Neutrophil (primary cell): ENCODE results near the gene CAPN5.

Source experiments
- H3K27ac ChIP-seq: fragments of 200-600 bp; sonication (generic); 2 replicates; pipeline ENCODE4 v1.5.1; 2016; ENCODE audit warnings: mild to moderate bottlenecking, moderate library complexity
- H3K27me3 ChIP-seq: fragments of 200-600 bp; sonication (generic); 2 replicates; pipeline ENCODE4 v1.6.0; 2016; ENCODE audit warnings: mild to moderate bottlenecking
- H3K36me3 ChIP-seq: fragments of 200-600 bp; sonication (generic); 2 replicates; pipeline ENCODE4 v1.5.1; 2017
- H3K4me1 ChIP-seq, 2 experiments: fragments of 200-600 bp in 1 of 2; sonication (generic) in 1 of 2; 1 replicate in 1 of 2; 2 replicates in 1 of 2; pipeline versions ENCODE4 v1.5.1 to v1.6.1; 2013 to 2016; ENCODE audit warnings: low read depth in 1 of 2, low read length in 1 of 2, mild to moderate bottlenecking in 1 of 2, moderate library complexity in 1 of 2; ENCODE audit not compliant: control insufficient read depth in 1 of 2, insufficient read depth in 1 of 2
- H3K4me3 ChIP-seq, 2 experiments: fragments of 200-600 bp in 1 of 2; sonication (generic) in 1 of 2; 1 replicate in 1 of 2; 2 replicates in 1 of 2; pipeline ENCODE4 v1.5.1; 2013 to 2016; ENCODE audit warnings: low read depth in 1 of 2, low read length in 1 of 2, mild to moderate bottlenecking in 1 of 2, moderate library complexity in 1 of 2
- H3K9me3 ChIP-seq: fragments of 200-600 bp; sonication (generic); 2 replicates; pipeline ENCODE4 v1.5.1; 2016
- TF ChIP-seq, protein P1 (sequence below): fragments of 200-600 bp; sonication (generic); IDR thresholded peaks from 2 replicates; pipeline ENCODE4 v1.5.1; 2016; ENCODE audit warnings: antibody characterized with exemption

The CAPN5 gene

DNA sequence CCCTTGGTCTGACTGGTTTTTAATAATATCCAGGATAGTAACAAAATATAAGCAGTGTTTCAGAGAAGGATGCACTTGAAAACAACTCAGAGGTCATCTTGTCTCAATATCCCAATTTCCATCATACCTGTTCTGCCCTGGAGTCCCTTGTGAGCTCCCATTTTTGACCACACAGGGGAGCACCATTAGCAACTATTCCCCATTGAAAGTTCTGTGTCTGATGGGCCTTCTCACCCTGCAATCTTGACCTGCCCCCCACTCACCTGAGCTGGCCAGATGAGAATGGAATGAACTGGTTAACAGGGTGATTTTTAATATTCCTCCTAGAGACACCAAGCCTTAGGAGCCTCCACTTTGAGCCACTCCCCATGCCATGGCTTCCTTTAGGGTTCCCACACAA, 3.8 kb upstream of the CAPN5 start:
- no peak overlapping the region for H3K27ac ChIP-seq
- no peak overlapping the region for H3K4me3 ChIP-seq
- H3K27me3 ChIP-seq, result peaks cover 51% of the 10 kb centered on the region
- TF ChIP-seq, protein P1, sequence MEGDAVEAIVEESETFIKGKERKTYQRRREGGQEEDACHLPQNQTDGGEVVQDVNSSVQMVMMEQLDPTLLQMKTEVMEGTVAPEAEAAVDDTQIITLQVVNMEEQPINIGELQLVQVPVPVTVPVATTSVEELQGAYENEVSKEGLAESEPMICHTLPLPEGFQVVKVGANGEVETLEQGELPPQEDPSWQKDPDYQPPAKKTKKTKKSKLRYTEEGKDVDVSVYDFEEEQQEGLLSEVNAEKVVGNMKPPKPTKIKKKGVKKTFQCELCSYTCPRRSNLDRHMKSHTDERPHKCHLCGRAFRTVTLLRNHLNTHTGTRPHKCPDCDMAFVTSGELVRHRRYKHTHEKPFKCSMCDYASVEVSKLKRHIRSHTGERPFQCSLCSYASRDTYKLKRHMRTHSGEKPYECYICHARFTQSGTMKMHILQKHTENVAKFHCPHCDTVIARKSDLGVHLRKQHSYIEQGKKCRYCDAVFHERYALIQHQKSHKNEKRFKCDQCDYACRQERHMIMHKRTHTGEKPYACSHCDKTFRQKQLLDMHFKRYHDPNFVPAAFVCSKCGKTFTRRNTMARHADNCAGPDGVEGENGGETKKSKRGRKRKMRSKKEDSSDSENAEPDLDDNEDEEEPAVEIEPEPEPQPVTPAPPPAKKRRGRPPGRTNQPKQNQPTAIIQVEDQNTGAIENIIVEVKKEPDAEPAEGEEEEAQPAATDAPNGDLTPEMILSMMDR, result no peak
- H3K36me3 ChIP-seq, result no peaks in the 10 kb centered on the region
- peaks cover 10% of the 10 kb centered on the region in 2 experiments for H3K4me1 ChIP-seq
- H3K9me3 ChIP-seq, result no peaks in the 10 kb centered on the region

DNA sequence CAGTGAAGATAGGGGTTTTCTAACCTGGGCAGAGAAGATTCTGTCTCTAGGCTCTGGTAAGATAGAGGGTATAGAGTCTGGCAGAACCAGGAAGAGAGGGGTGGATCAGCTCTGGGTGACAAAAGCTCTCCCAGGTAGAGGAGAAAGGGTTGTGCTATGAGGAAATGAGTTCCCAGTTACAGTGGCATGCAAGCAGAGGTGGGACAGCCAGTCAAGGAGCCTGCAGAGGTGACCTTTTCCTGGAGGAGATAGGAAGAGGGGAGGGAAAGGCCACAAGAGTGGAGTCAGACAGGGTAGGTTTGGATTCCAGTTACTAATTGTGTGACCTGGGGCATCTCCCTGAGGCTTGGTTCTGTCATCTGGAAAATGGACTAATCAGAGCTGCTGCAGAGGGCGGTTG, 3.4 kb upstream of the CAPN5 start:
- Histone ChIP-seq H3K27me3 (peaks cover 55% of the 10 kb centered on the region), H3K4me3 (no peak overlapping the region), H3K36me3 (no peaks in the 10 kb centered on the region), H3K9me3 (no peaks in the 10 kb centered on the region), H3K4me1 (peaks cover 10% of the 10 kb centered on the region in 2 experiments), H3K27ac (no peak overlapping the region)
- TF ChIP-seq, protein P1, result no peak

DNA sequence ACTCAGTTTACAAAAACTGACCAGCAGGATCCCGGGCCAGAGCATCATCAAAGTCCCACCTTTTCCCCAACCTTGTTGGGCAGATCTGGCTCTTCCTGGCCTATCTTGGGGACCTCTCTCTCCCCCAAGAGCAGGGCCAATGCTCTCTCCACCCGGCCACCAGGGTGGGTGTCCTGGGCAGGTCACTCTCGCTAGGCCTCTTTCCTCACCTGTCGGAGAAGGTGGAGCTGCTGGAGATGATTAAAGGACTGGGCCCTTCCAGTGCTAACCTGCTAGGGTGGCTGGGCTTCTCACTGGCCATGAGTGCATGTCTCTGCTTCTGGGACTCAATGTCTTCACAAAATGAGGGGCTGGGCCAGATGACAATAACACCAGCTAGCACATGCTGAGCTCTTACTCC, 2.9 kb upstream of the CAPN5 start:
- TF ChIP-seq, protein P1, result no peak
- peaks cover 60% of the 10 kb centered on the region for H3K27me3 ChIP-seq
- no peaks in the 10 kb centered on the region for H3K36me3 ChIP-seq
- H3K4me1 ChIP-seq, result peaks cover 10% of the 10 kb centered on the region in 2 experiments
- no peak overlapping the region for H3K27ac ChIP-seq
- no peaks in the 10 kb centered on the region for H3K9me3 ChIP-seq
- no peak overlapping the region for H3K4me3 ChIP-seq

DNA sequence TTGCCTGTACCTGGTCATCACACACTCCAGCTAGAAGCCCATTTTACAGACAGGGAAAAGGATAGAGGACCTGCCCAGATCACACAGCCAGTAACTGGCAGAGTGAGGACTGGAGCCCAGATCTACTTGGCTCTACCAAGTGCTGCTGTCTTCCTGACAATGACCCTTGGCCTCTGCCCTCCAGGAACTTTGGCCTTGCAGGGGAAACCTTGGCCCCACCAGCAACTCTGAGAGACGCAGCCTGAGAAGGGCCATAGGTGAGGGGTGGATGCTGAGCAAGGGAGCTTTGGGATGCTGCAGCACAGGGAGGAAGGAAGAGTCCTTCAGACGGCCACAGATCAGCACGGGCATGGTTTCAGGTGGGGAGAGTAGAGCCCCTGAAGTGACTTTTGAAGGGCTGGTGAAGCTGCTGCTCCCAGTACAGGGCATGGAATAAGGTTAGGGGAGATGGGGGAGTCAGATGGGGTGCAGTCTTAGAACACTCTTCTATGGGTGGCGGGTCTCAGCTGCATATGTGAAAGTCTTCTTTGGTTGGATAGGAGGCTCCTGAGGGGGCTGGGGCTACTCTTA, 2.0 kb upstream of the CAPN5 start:
- H3K36me3 ChIP-seq, result no peaks in the 10 kb centered on the region
- H3K4me3 ChIP-seq, result no peak overlapping the region
- no peaks in the 10 kb centered on the region for H3K9me3 ChIP-seq
- H3K27me3 ChIP-seq, result peaks cover 69% of the 10 kb centered on the region
- H3K27ac ChIP-seq, result no peak overlapping the region
- H3K4me1 ChIP-seq, result peaks cover 10% of the 10 kb centered on the region in 2 experiments
- TF ChIP-seq, protein P1, result no peak

DNA sequence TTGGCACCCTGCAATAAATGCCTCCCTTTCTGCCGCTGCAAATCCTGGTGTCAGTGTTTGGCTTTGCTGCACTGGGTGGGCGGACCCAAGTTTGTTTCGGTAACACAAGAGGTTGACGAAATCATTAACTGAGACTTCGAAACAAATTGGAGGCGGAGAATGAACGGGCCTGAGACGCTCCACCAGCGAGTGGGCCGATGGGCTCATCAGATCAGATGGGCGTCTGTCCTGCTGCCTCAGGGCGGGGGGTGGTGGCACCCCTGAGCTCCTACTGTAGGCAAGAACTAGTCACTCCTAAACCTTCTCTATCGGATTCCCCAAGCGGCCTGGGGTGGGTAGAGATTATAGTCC, 918 bp upstream of the CAPN5 start:
- Histone ChIP-seq H3K9me3 (no peaks in the 10 kb centered on the region), H3K4me1 (peaks cover 10% of the 10 kb centered on the region in 2 experiments), H3K4me3 (peak overlapping the region; percentile 61 to 66), H3K27ac (no peak overlapping the region), H3K27me3 (peaks cover 78% of the 10 kb centered on the region), H3K36me3 (no peaks in the 10 kb centered on the region)
- TF ChIP-seq, protein P1, result no peak
